Activated naive CD4-positive, alpha-beta T cell treated with Interleukin-2 at 50 U/mL for 16 hours (primary cell): ENCODE data around the gene LFNG.

Experiments
- DNase-seq: peaks from one replicate; pipeline ENCODE4 v3.0.0-alpha.2; 2020

Gene LFNG

GRCh38 chr7:2576742-2577491 is 57.3 kb downstream of the LFNG start:
- DNase-seq = no peak
